Hematopoietic multipotent progenitor cell treated with erythropoietin and hydrocortisone succinate and interleukin-3 and kit ligand, for 17 days (in vitro differentiated cells): ENCODE results near the gene ENOX1.

Experiments used
- DNase-seq: peaks from one replicate; pipeline ENCODE4 v3.0.0-alpha.2; 2015; ENCODE audit warnings: low spot score

ENOX1 gene

GRCh38 chr13:43744261-43745031 is 42.3 kb downstream of the ENOX1 start:
- DNase-seq, result no peak

- no peak for DNase-seq
Observed at GRCh38 chr13:43742911-43743310, 43.9 kb downstream of the ENOX1 start.

DNA sequence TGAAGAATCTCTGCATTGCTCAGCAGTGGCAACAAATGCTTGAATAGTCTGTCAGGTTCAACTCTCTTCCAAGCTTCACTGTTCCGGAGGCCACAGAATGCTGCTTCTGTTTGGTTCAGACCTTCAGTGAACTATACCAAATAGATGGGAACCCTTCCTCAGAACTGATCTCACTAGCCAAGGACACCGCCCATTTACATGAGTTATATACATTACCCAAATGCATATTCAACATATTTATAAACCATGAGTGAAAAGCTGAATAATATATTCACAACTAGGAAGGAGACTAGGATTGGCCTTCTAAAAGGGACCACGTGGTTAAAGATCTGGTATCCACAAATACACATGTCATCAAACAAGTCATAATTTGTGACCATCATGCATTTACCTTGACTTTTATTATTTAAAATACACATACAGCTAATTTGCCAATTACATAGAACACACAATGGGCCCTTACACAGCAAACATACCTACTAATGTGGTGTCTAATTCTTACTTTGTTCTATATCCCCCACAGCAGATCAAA is 49.3 kb downstream of the ENOX1 start:
- DNase-seq, result no peak

GRCh38 chr13:43732726-43733125 is 54.0 kb downstream of the ENOX1 start:
- no peak for DNase-seq

GRCh38 chr13:43731296-43731695 is 55.5 kb downstream of the ENOX1 start:
- DNase-seq, result no peak

GRCh38 chr13:43730642-43731041 is 56.1 kb downstream of the ENOX1 start:
- DNase-seq, result no peak

GRCh38 chr13:43728421-43728820 is 58.4 kb downstream of the ENOX1 start:
- DNase-seq, result no peak

- DNase-seq, result no peak
Observed at GRCh38 chr13:43727856-43728255, 58.9 kb downstream of the ENOX1 start.

DNA sequence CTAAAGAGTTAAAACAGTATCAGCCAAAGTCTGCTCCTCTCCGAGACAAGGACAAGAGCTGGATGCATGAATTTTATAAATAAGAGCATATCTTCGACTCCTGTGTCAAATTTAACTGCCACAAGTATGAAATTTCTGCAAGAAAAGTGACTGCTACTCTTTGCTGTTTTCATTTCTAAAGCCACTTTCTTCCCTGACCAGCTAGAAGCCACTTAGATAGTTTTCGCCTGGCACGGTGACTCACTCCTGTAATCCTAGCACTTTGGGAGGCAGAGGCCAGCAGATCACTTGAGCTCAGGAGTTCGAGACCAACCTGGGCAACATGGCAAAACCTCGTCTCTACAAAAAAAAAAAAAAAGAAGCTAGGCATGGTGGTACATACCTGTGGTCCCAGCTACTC is 61.3 kb downstream of the ENOX1 start:
- DNase-seq, result no peak

GRCh38 chr13:43720780-43721397 is 65.9 kb downstream of the ENOX1 start:
- no peak for DNase-seq

- no peak for DNase-seq
Observed at GRCh38 chr13:43698758-43699157, 88.0 kb downstream of the ENOX1 start.

DNA sequence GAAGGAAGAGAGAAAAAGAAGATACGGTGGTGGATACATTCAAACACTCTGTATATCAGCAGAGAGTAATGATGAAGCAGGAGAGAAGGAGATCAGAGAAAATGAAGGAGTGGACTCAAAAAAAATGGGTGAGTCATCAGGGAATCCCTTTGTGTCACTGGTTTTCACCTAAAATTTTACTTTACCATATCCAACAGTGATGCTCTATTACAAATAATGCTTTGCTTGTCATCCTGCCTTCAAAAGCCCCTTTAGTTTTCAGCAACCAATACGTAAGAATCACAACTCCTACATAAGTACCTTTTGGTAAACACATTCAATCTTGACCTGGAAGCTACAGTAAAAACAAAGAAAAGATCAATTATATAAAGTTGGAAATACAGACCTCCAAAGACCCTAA is 88.8 kb downstream of the ENOX1 start:
- DNase-seq, result no peak

DNA sequence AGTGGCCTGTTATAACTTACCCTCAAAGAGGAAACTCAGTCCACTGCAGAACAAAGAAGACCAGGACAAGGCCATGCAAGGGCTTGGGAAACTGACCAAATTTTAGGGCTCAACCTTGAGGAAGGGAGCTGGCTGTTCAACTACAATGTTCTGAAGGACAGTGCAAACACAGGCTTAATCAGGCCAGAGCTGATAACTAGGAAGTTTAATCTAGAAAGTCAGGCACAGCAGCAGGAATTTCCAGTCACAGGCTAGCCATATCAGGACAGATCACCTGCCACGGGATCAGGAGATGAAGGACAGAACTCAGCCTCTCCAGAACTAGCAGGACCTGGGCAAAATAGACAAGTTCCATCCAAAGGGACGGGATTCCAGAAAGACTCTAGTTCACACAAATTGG is 89.4 kb downstream of the ENOX1 start:
- DNase-seq, result no peak

DNA sequence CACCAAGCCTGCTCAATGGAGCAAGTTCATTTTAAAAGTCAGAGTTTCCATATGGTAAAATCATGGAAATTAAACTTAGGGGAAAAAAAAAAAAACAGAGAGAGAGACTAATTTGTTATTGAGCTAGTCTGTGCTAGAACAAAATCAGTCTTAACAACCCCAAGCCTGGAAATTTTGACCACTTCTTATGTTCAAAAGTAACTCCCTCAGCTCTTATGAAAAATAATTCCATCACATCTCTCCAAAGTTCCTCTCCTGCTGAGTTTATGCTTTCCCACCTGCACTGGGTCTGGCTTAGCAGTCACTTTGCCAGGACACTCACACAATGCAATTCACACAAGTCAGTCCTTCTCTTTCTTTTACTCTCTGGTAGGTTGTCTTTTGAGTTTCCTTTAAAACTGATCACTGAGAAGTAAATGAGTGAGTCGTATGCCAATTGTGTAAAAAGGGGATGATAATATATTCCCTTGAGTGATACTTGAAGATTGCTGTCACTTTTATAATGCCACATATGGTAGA is 92.6 kb downstream of the ENOX1 start:
- DNase-seq, result no peak

DNA sequence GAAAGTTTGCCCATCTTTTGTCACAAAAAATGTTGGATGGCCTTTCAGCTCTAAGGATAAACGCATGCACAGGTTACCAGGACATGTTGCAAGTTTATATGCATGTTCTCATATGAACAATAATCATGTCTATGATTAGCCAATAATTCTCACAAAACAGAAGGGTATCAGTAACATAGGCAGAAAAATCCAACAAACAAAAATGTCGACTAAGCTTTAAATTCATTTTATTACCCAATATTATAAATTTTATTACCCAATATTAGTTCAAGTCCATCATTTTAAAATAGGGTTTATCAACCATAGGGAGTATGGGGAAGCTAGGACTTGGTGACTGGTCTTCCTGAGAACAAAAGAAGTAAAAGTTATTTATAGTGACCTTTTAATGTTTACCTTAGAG is 93.1 kb downstream of the ENOX1 start:
- no peak for DNase-seq

- DNase-seq, result no peak
Observed at GRCh38 chr13:43688227-43688907, 98.4 kb downstream of the ENOX1 start.

- no peak for DNase-seq
Observed at GRCh38 chr13:43687038-43687437, 99.7 kb downstream of the ENOX1 start.

- no peak for DNase-seq
Observed at GRCh38 chr13:43686557-43686956, 100.2 kb downstream of the ENOX1 start.

GRCh38 chr13:43684963-43685725 is 101.6 kb downstream of the ENOX1 start:
- DNase-seq, result no peak

DNA sequence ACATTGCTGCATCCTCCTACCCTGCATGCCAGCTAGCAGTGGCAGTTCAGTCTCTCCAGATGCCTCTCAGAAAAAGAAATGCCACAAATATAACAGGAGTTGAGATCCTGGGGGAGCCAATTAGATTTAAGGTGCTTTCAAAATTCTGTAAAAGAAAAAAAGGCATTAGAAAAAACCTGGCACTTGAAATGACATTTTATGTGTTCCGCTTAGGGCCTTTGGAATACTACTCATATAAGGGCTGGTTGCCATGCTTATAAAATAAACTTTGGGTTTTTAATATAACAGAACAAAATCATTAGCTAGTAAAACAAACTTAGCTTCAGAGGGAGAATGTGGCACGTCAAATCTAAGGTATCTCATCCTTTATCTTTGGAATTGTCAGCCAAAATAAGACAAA is 104.1 kb downstream of the ENOX1 start:
- no peak for DNase-seq

DNA sequence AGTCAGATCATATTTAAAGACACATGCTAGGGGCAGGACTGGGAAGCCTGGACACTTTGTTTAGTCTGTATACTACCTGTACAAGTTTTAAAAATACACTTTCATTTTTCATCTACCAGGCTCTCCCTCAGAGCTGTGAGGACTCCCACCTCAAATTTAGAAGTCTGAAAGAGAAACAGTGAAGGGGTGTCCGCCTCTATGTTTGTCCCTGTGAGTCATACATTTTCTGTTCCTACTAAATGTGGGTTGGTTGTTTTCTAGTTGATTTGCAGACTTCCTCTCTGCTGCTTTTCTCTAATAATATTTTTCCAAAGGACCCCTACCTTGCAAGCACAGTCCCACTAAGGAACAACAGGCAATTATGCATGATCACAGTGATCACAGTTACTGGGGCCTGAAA is 110.5 kb downstream of the ENOX1 start:
- no peak for DNase-seq

DNA sequence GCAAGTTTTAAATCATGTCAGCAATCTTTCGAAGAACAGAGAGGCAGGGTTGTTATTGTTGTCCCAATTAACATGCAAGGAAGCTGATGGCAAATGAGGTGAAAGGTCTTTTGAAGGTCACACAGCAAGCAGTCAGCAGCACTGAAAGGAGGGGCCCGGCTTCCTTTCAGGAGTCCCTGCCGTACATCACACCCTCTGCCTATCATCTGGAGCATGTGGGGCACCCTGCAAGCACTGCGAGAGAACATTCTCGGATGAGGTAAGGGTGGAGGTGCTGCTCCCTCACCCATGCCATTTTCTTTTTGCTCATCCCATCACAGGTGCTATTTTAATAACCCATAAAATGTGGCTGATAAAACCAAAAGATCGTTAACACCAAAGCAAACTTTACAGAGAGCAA is 111.2 kb downstream of the ENOX1 start:
- DNase-seq, result no peak
